Panc1 (cell line): ENCODE results near the gene SIVA1.

Source experiments
- POLR2AphosphoS5 ChIP-seq: IDR thresholded peaks from 2 replicates; pipeline ENCODE4 v1.6.1; 2012; ENCODE audit warnings: mild to moderate bottlenecking, low read depth, low read length, moderate library complexity
- SIN3A ChIP-seq: IDR thresholded peaks from 2 replicates; pipeline ENCODE4 v1.6.1; 2012; ENCODE audit warnings: low read depth, mild to moderate bottlenecking, low read length, moderate library complexity, borderline replicate concordance; ENCODE audit not compliant: insufficient read depth
- TCF7L2 ChIP-seq: IDR thresholded peaks from 2 replicates; pipeline ENCODE4 v1.6.1; 2011; ENCODE audit warnings: mild to moderate bottlenecking, low read depth, low read length, inconsistent platforms
- TF ChIP-seq, protein P1 (sequence below): fragments of 450-650 bp; IDR thresholded peaks from 2 replicates; pipeline ENCODE4 v1.5.1; 2017; ENCODE audit warnings: mild to moderate bottlenecking
- TF ChIP-seq, protein P2 (sequence below), 2 experiments: IDR thresholded peaks; 2 replicates each; pipeline ENCODE4 v1.6.1; 2011 to 2012; ENCODE audit warnings: low read depth in 2 of 2, control low read depth in 1 of 2, low read length in 1 of 2, mild to moderate bottlenecking in 1 of 2, moderate library complexity in 1 of 2; ENCODE audit not compliant: insufficient read depth in 1 of 2

DNA sequence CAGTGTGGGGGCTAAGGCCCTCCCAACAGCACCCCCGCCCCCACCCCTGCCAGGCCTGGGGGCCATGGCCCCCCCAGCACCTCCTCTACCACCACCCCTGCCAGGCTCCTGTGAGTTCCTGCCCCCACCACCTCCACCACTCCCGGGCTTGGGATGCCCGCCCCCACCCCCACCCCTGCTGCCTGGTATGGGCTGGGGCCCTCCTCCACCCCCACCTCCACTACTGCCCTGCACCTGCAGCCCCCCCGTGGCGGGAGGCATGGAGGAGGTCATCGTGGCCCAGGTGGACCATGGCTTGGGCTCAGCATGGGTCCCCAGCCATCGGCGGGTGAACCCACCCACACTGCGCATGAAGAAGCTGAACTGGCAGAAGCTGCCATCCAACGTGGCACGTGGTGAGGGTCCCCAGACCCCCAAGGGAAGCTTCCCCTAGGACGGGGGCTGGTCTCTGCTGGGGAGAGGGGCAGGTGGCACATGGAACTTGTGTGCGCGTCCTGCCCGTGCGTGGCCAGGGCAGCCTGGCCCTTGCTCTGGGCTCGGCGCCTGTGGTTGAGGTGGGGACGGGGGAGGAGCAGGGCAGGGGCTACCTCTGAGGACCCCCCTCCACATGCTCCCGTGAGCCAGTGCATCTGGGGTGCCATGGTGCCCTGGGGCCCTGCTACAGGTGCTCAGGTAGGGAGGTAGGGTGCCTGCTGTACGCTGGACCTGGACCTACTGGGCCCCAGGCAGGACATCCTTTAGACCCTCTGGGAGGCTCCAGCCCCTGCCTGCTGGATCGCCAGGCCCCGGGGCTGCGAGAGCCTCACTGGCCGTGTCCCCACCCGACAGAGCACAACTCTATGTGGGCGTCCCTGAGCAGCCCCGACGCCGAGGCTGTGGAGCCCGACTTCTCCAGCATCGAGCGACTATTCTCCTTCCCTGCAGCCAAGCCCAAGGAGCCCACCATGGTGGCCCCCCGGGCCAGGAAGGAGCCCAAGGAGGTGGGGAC, 45.0 kb upstream of the SIVA1 start:
- TF ChIP-seq, protein P1, sequence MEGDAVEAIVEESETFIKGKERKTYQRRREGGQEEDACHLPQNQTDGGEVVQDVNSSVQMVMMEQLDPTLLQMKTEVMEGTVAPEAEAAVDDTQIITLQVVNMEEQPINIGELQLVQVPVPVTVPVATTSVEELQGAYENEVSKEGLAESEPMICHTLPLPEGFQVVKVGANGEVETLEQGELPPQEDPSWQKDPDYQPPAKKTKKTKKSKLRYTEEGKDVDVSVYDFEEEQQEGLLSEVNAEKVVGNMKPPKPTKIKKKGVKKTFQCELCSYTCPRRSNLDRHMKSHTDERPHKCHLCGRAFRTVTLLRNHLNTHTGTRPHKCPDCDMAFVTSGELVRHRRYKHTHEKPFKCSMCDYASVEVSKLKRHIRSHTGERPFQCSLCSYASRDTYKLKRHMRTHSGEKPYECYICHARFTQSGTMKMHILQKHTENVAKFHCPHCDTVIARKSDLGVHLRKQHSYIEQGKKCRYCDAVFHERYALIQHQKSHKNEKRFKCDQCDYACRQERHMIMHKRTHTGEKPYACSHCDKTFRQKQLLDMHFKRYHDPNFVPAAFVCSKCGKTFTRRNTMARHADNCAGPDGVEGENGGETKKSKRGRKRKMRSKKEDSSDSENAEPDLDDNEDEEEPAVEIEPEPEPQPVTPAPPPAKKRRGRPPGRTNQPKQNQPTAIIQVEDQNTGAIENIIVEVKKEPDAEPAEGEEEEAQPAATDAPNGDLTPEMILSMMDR: no peak
- TF ChIP-seq POLR2AphosphoS5: 0 out of 2 replicates have a peak, but pooled peaks have one; percentile 15
- TF ChIP-seq TCF7L2: no peak
- TF ChIP-seq, protein P2, sequence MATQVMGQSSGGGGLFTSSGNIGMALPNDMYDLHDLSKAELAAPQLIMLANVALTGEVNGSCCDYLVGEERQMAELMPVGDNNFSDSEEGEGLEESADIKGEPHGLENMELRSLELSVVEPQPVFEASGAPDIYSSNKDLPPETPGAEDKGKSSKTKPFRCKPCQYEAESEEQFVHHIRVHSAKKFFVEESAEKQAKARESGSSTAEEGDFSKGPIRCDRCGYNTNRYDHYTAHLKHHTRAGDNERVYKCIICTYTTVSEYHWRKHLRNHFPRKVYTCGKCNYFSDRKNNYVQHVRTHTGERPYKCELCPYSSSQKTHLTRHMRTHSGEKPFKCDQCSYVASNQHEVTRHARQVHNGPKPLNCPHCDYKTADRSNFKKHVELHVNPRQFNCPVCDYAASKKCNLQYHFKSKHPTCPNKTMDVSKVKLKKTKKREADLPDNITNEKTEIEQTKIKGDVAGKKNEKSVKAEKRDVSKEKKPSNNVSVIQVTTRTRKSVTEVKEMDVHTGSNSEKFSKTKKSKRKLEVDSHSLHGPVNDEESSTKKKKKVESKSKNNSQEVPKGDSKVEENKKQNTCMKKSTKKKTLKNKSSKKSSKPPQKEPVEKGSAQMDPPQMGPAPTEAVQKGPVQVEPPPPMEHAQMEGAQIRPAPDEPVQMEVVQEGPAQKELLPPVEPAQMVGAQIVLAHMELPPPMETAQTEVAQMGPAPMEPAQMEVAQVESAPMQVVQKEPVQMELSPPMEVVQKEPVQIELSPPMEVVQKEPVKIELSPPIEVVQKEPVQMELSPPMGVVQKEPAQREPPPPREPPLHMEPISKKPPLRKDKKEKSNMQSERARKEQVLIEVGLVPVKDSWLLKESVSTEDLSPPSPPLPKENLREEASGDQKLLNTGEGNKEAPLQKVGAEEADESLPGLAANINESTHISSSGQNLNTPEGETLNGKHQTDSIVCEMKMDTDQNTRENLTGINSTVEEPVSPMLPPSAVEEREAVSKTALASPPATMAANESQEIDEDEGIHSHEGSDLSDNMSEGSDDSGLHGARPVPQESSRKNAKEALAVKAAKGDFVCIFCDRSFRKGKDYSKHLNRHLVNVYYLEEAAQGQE (IDR thresholded peaks at IDR 0.05; ENCODE audit: insufficient read depth in 1 of 2, low read depth in 2 of 2, low read length in 1 of 2): no peak
- TF ChIP-seq SIN3A: no peak
